Epidermal melanocyte (primary cell): ENCODE measurements around the gene TMEM44.
"Not testable (repeated sequence)": the region's sequence is repeated elsewhere in the genome, so short reads cannot be mapped to it uniquely, and the experiment has no call there.

Experiments
- DNase-seq: peaks from one replicate; pipeline ENCODE4 v3.0.0; 2011; ENCODE audit warnings: low spot score; ENCODE audit not compliant: insufficient read length

Gene TMEM44

GRCh38 chr3:194642769-194643168, 9.6 kb upstream of the TMEM44 start:
- no peak for DNase-seq

GRCh38 chr3:194640829-194641228, 7.6 kb upstream of the TMEM44 start:
- DNase-seq: no peak

- no peak for DNase-seq
These were observed 5.9 kb upstream of the TMEM44 start for GRCh38 chr3:194638991-194639605.

GRCh38 chr3:194637541-194638400, 4.6 kb upstream of the TMEM44 start:
- DNase-seq: no peak

- DNase-seq: no peak
These were observed 3.8 kb upstream of the TMEM44 start for GRCh38 chr3:194637066-194637465.

- no peak for DNase-seq
These were observed 340 bp downstream of the TMEM44 start for GRCh38 chr3:194632809-194633348.

GRCh38 chr3:194632226-194632808, 902 bp downstream of the TMEM44 start:
- DNase-seq: no peak

- no peak for DNase-seq
These were observed 1.5 kb downstream of the TMEM44 start for GRCh38 chr3:194631696-194632095.

- not testable (repeated sequence) for DNase-seq
These were observed 2.5 kb downstream of the TMEM44 start for GRCh38 chr3:194630681-194631080.

GRCh38 chr3:194624956-194625355, 8.3 kb downstream of the TMEM44 start:
- no peak for DNase-seq

GRCh38 chr3:194623449-194624290, 9.5 kb downstream of the TMEM44 start:
- DNase-seq: no peak

GRCh38 chr3:194622621-194623340, 10.4 kb downstream of the TMEM44 start:
- no peak for DNase-seq

GRCh38 chr3:194621947-194622346, 11.3 kb downstream of the TMEM44 start:
- no peak for DNase-seq

GRCh38 chr3:194620196-194620595, 13.0 kb downstream of the TMEM44 start:
- no peak for DNase-seq

GRCh38 chr3:194619741-194620140, 13.5 kb downstream of the TMEM44 start:
- no peak for DNase-seq

GRCh38 chr3:194618858-194619608, 14.2 kb downstream of the TMEM44 start:
- DNase-seq: no peak

- DNase-seq: no peak
These were observed 15.4 kb downstream of the TMEM44 start for GRCh38 chr3:194617827-194618226.

GRCh38 chr3:194617143-194617671, 16.0 kb downstream of the TMEM44 start:
- DNase-seq: no peak

- no peak for DNase-seq
These were observed 18.0 kb downstream of the TMEM44 start for GRCh38 chr3:194615226-194615625.

GRCh38 chr3:194612221-194612620, 21.0 kb downstream of the TMEM44 start:
- no peak for DNase-seq
